ENCODE data around the gene BLOC1S5. TPM values are rescaled to one million over a fixed set of nuclear protein-coding genes. Genes with fewer than 3 reads are reported as not detected.

Gene BLOC1S5
- total and polyA plus RNA-seq, 8 donors, result 0.29 to 31.2 (median 7.2) TPM

DNA sequence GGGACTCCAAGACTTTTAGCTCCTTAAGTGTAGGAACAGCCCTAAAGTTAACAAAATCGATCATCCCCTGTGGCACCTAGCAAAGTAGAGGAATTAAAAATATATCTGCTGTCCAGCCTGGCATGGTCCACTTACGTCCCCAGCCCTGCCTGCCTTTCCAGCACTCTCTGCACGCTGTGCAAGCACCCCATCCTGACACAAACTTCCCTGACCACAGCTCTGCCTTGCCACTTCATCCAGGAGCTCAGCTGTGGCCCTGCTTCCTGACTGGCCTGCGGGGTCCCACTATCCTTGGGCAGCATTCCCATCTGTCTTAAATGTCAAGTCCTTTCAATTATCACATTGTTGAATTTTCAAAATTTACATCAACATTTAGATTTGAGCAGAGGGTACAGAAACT lies 39.0 kb downstream of the BLOC1S5 start:
- H3K4me3 ChIP-seq, result no peak overlapping the region
- intact Hi-C loops (cut with DNase I; ENCODE audit: low total_unique reads), result no loop called here
- H3K4me1 ChIP-seq, result peaks cover 0 to 17% (median 7%) of the 10 kb centered on the region in 4 donors
- TF ChIP-seq POLR2AphosphoS5 (IDR thresholded peaks at IDR 0.05) (no peak), EP300 (IDR thresholded peaks at IDR 0.05) (no peak), POLR2A (IDR thresholded peaks at IDR 0.05) (no peak)
- TF ChIP-seq, protein P1, sequence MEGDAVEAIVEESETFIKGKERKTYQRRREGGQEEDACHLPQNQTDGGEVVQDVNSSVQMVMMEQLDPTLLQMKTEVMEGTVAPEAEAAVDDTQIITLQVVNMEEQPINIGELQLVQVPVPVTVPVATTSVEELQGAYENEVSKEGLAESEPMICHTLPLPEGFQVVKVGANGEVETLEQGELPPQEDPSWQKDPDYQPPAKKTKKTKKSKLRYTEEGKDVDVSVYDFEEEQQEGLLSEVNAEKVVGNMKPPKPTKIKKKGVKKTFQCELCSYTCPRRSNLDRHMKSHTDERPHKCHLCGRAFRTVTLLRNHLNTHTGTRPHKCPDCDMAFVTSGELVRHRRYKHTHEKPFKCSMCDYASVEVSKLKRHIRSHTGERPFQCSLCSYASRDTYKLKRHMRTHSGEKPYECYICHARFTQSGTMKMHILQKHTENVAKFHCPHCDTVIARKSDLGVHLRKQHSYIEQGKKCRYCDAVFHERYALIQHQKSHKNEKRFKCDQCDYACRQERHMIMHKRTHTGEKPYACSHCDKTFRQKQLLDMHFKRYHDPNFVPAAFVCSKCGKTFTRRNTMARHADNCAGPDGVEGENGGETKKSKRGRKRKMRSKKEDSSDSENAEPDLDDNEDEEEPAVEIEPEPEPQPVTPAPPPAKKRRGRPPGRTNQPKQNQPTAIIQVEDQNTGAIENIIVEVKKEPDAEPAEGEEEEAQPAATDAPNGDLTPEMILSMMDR (IDR thresholded peaks at IDR 0.05), result no peak
- no peaks in the 10 kb centered on the region for H3K27me3 ChIP-seq
- H3K36me3 ChIP-seq, result peaks cover 0 to 10% (median 7%) of the 10 kb centered on the region in 4 donors
- H3K9me3 ChIP-seq, result no peaks in the 10 kb centered on the region
- no peak overlapping the region for H3K27ac ChIP-seq
- 85 to 92% (median 91%) methylated on average over 4 of the region's 4 CpGs for WGBS, 5 donors
- no peak for DNase-seq

DNA sequence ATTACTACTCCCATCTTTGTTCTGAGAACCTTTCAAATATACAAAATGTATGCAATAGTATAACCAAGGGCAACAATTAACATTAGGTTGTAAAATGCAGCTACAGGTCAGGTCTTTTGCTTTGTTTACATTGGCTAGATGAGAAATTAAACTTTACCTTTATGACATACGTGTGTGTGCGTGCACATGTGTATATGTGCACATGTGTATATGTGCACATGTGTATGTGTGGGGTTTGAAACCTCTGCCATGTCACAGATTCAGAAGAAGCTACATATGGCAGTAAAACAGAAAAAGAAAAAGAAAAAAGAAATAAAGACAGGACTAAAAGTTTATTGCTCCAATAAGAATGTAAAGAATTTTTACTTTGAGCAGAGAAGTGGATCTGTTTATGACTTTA lies 40.6 kb downstream of the BLOC1S5 start:
- no peaks in the 10 kb centered on the region for H3K9me3 ChIP-seq
- no peak overlapping the region for H3K27ac ChIP-seq
- H3K36me3 ChIP-seq, result peaks cover 0 to 10% (median 7%) of the 10 kb centered on the region in 4 donors
- no peak overlapping the region for H3K4me3 ChIP-seq
- DNase-seq, result no peak
- 89 to 94% (median 94%) methylated on average over 2 of the region's 2 CpGs for WGBS, 5 donors
- no peaks in the 10 kb centered on the region for H3K27me3 ChIP-seq
- TF ChIP-seq EP300 (IDR thresholded peaks at IDR 0.05) (no peak), POLR2AphosphoS5 (IDR thresholded peaks at IDR 0.05) (no peak), POLR2A (IDR thresholded peaks at IDR 0.05) (no peak)
- TF ChIP-seq, protein P1 (IDR thresholded peaks at IDR 0.05), result no peak
- intact Hi-C loops (cut with DNase I; ENCODE audit: low total_unique reads), result no loop called here
- H3K4me1 ChIP-seq, result peaks cover 0 to 8% (median 4%) of the 10 kb centered on the region in 4 donors

DNA sequence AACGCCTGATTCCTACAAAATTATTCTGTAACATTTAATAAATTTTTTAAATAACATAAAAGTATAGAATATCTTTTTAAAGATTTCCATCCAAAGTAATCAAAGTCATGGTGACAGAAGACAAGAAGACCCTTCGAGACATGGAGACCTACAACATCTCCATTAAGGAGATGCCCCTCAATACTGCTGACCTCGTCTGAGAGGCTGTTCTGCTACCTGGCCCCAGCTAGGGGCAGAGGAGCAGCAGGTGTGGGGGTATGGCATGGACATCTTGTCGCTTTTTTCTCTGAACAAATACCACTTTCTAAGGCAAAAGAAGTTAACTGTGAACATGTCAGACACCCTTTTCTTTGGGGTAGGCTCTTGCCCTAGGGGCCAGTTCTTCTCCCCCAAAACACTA lies 44.1 kb downstream of the BLOC1S5 start:
- DNase-seq, result no peak
- WGBS, 5 donors, result 92 to 96% (median 94%) methylated on average over 4 of the region's 4 CpGs
- Histone ChIP-seq H3K27ac (no peak overlapping the region), H3K4me3 (no peak overlapping the region), H3K9me3 (no peaks in the 10 kb centered on the region), H3K4me1 (peaks cover 0 to 10% (median 4%) of the 10 kb centered on the region in 4 donors), H3K27me3 (no peaks in the 10 kb centered on the region), H3K36me3 (peaks cover 0 to 15% (median 11%) of the 10 kb centered on the region in 4 donors)
- TF ChIP-seq, protein P1 (IDR thresholded peaks at IDR 0.05), result no peak
- TF ChIP-seq POLR2AphosphoS5 (IDR thresholded peaks at IDR 0.05) (no peak), POLR2A (IDR thresholded peaks at IDR 0.05) (no peak), EP300 (IDR thresholded peaks at IDR 0.05) (no peak)
- intact Hi-C loops (cut with DNase I; ENCODE audit: low total_unique reads), result no loop called here

DNA sequence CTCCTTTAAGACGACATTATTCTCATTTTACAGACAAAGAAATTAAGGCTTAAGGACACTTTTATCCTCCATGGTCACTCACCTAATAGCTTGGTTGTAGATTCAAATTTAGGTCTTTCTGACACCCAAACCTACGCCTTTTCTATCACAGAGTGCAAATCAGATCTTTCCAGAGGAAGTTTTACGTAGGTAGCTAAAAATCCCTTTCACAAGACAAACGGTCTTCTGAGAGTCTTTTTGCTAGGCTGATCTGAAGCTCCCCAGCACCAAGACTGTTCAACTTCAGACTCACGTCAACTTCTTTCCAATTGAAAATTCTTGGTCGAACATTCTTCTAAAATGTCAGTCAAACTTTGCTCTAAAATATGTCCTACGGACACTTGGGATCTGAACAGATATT lies 46.5 kb downstream of the BLOC1S5 start:
- intact Hi-C loops (cut with DNase I; ENCODE audit: low total_unique reads), result no loop called here
- H3K4me1 ChIP-seq, result peaks cover 0 to 10% (median 4%) of the 10 kb centered on the region in 4 donors
- whole genome bisulfite sequencing, 5 donors, result 77 to 83% (median 82%) methylated on average over 7 of the region's 7 CpGs
- H3K27ac ChIP-seq, result no peak overlapping the region
- H3K27me3 ChIP-seq, result no peaks in the 10 kb centered on the region
- DNase-seq, result no peak
- H3K4me3 ChIP-seq, result no peak overlapping the region
- TF ChIP-seq EP300 (IDR thresholded peaks at IDR 0.05), result no peak
- TF ChIP-seq, protein P1 (IDR thresholded peaks at IDR 0.05), result no peak
- TF ChIP-seq POLR2AphosphoS5 (IDR thresholded peaks at IDR 0.05), result no peak
- TF ChIP-seq POLR2A (IDR thresholded peaks at IDR 0.05), result no peak
- H3K36me3 ChIP-seq, result peaks cover 0 to 24% (median 21%) of the 10 kb centered on the region in 4 donors
- H3K9me3 ChIP-seq, result no peaks in the 10 kb centered on the region

Data from stomach (tissue), 9 donors.